Measurements from ENCODE around the gene ADGRG7. TPM values are rescaled to one million over a fixed set of nuclear protein-coding genes. Genes with fewer than 3 reads are reported as not detected.

ADGRG7 gene
- polyA plus RNA-seq, 1 donor (not counting 4 experiments of a cell fraction or from before 2014, with no cell fraction given) = 0.03 TPM

DNA sequence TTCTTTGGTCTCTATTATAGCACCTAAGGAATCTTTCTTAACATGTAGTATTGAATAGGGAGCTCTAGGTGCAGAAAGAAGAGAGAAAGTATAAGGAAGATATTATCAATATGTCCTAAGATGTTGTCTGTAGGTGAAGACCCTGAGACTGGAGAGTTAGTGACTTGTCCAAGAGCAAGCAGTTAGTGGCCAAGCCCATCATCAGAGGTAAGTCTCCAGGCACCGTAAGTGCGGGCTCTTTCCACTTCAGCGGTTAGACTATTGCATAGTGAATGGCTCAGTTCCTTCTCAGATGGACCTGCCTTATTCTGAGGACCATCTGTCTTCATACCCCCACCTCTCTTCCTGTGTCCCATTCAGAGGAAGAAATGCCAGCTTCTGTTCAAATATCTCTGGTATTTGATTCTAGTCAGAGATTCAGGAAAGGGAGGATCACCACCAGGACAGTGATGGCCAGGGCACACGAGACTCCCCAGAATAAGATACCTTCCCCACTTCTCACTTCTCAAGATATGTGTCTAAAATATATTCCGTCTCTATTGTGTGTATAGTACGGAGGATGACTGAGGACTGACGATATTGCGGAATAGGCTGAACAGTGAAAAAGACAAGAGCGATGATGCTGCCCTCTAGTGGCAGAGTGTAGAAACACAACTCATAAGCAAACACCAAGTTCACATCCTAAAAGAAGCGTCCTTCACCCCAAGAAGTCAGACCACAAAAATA lies 19.1 kb upstream of the ADGRG7 start:
- H3K36me3 ChIP-seq (ENCODE audit: control insufficient read depth in 2 of 2, extremely low read depth in 1 of 2, insufficient read depth in 2 of 2, low read length in 2 of 2) = no peaks in the 10 kb centered on the region
- FAIRE-seq (peak; percentile 85), DNase-seq (ENCODE audit: low read depth, low spot score) (peak; percentile 35)
- no peaks in the 10 kb centered on the region for H3K4me1 ChIP-seq (ENCODE audit: control insufficient read depth, extremely low read depth, insufficient read depth, low read length)
- peak overlapping the region; percentile 44 for H2AFZ ChIP-seq (ENCODE audit: control insufficient read depth, low read length)
- H3K79me2 ChIP-seq (ENCODE audit: control insufficient read depth, insufficient read depth, low read length) = no peaks in the 10 kb centered on the region
- TF ChIP-seq, protein P1, sequence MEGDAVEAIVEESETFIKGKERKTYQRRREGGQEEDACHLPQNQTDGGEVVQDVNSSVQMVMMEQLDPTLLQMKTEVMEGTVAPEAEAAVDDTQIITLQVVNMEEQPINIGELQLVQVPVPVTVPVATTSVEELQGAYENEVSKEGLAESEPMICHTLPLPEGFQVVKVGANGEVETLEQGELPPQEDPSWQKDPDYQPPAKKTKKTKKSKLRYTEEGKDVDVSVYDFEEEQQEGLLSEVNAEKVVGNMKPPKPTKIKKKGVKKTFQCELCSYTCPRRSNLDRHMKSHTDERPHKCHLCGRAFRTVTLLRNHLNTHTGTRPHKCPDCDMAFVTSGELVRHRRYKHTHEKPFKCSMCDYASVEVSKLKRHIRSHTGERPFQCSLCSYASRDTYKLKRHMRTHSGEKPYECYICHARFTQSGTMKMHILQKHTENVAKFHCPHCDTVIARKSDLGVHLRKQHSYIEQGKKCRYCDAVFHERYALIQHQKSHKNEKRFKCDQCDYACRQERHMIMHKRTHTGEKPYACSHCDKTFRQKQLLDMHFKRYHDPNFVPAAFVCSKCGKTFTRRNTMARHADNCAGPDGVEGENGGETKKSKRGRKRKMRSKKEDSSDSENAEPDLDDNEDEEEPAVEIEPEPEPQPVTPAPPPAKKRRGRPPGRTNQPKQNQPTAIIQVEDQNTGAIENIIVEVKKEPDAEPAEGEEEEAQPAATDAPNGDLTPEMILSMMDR (optimal IDR thresholded peaks at IDR 0.05 in 1 of 3, IDR thresholded peaks at IDR 0.05 in 1 of 3, conservative IDR thresholded peaks at IDR 0.05 in 1 of 3; ENCODE audit: extremely low read depth in 1 of 3, insufficient read depth in 2 of 3, low read length in 3 of 3) = peak; percentile 72 to 84 (median 77)
- TF ChIP-seq EZH2 (IDR thresholded peaks at IDR 0.05; ENCODE audit: low read length) = no peak
- no peaks in the 10 kb centered on the region for H4K20me1 ChIP-seq (ENCODE audit: control insufficient read depth, extremely low read depth, insufficient read depth, low read length)
- H3K9me1 ChIP-seq (ENCODE audit: control insufficient read depth, extremely low read depth, insufficient read depth, low read length) = no peaks in the 10 kb centered on the region
- no peak overlapping the region for H3K9ac ChIP-seq (ENCODE audit: control insufficient read depth, extremely low read depth, insufficient read depth, low read length)
- dilution Hi-C loops (cut with MboI; ENCODE audit: extremely low pct_ligation_motif_present, low sequenced_read_pairs) = no loop called here
- H3K4me2 ChIP-seq (ENCODE audit: control insufficient read depth, extremely low read depth, insufficient read depth, low read depth, low read length) = peak overlapping the region; percentile 37
- H3K27ac ChIP-seq (ENCODE audit: control insufficient read depth, insufficient read depth, low read length) = no peak overlapping the region
- no peak overlapping the region for H3K4me3 ChIP-seq (ENCODE audit: control insufficient read depth in 2 of 3, extremely low read depth in 1 of 3, insufficient read depth in 2 of 3, low read depth in 1 of 3, low read length in 3 of 3)
- H3K9me3 ChIP-seq (ENCODE audit: control insufficient read depth, low read depth, low read length) = no peaks in the 10 kb centered on the region
- H3K27me3 ChIP-seq (ENCODE audit: control insufficient read depth, extremely low read depth, insufficient read depth, low read length) = no peaks in the 10 kb centered on the region

GRCh38 chr3:100590840-100591147 lies 18.6 kb upstream of the ADGRG7 start:
- Histone ChIP-seq H3K36me3 (ENCODE audit: control insufficient read depth in 2 of 2, extremely low read depth in 1 of 2, insufficient read depth in 2 of 2, low read length in 2 of 2) (no peaks in the 10 kb centered on the region), H3K9me1 (ENCODE audit: control insufficient read depth, extremely low read depth, insufficient read depth, low read length) (no peaks in the 10 kb centered on the region), H3K9ac (ENCODE audit: control insufficient read depth, extremely low read depth, insufficient read depth, low read length) (no peak overlapping the region), H3K27ac (ENCODE audit: control insufficient read depth, insufficient read depth, low read length) (no peak overlapping the region), H3K4me3 (ENCODE audit: control insufficient read depth in 2 of 3, extremely low read depth in 1 of 3, insufficient read depth in 2 of 3, low read depth in 1 of 3, low read length in 3 of 3) (no peak overlapping the region), H3K4me1 (ENCODE audit: control insufficient read depth, extremely low read depth, insufficient read depth, low read length) (no peaks in the 10 kb centered on the region), H3K9me3 (ENCODE audit: control insufficient read depth, low read depth, low read length) (no peaks in the 10 kb centered on the region), H2AFZ (ENCODE audit: control insufficient read depth, low read length) (no peak overlapping the region), H3K4me2 (ENCODE audit: control insufficient read depth, extremely low read depth, insufficient read depth, low read depth, low read length) (no peak overlapping the region), H3K27me3 (ENCODE audit: control insufficient read depth, extremely low read depth, insufficient read depth, low read length) (no peaks in the 10 kb centered on the region), H3K79me2 (ENCODE audit: control insufficient read depth, insufficient read depth, low read length) (no peaks in the 10 kb centered on the region), H4K20me1 (ENCODE audit: control insufficient read depth, extremely low read depth, insufficient read depth, low read length) (no peaks in the 10 kb centered on the region)
- no peak for TF ChIP-seq EZH2 (IDR thresholded peaks at IDR 0.05; ENCODE audit: low read length)
- TF ChIP-seq, protein P1 (optimal IDR thresholded peaks at IDR 0.05 in 1 of 3, IDR thresholded peaks at IDR 0.05 in 1 of 3, conservative IDR thresholded peaks at IDR 0.05 in 1 of 3; ENCODE audit: extremely low read depth in 1 of 3, insufficient read depth in 2 of 3, low read length in 3 of 3) = no peak
- no peak for FAIRE-seq
- DNase-seq (ENCODE audit: low read depth, low spot score) = no peak
- dilution Hi-C loops (cut with MboI; ENCODE audit: extremely low pct_ligation_motif_present, low sequenced_read_pairs) = no loop called here

All from keratinocyte (primary cell).